HUES64 (cell line): ENCODE results near the gene OSBPL10.

ENCODE experiments used
- H3K27ac ChIP-seq: 2 replicates; pipeline ENCODE4 v1.7.0; 2013; ENCODE audit warnings: low read depth, low read length, inconsistent platforms
- H3K27me3 ChIP-seq: 2 replicates; pipeline ENCODE4 v1.6.1; 2013; ENCODE audit warnings: mild to moderate bottlenecking, low read length; ENCODE audit not compliant: insufficient read depth
- H3K36me3 ChIP-seq: 2 replicates; pipeline ENCODE4 v1.6.1; 2013; ENCODE audit warnings: mild to moderate bottlenecking, low read length; ENCODE audit not compliant: insufficient read depth
- H3K4me1 ChIP-seq: 2 replicates; pipeline ENCODE4 v1.6.1; 2013; ENCODE audit warnings: mild to moderate bottlenecking, low read length, moderate library complexity; ENCODE audit not compliant: insufficient read depth
- H3K4me3 ChIP-seq: 2 replicates; pipeline ENCODE4 v1.5.1; 2013; ENCODE audit warnings: mild to moderate bottlenecking, low read length, moderate library complexity
- H3K9ac ChIP-seq: 2 replicates; pipeline ENCODE4 v1.6.1; 2013; ENCODE audit warnings: mild to moderate bottlenecking, low read depth, low read length
- H3K9me3 ChIP-seq: 2 replicates; pipeline ENCODE4 v1.6.1; 2013; ENCODE audit warnings: low read depth, low read length; ENCODE audit not compliant: insufficient read depth
- WGBS: fragments of 150-250, 120-280 bp; methylation state at CpG from one replicate; pipeline ENCODE4 v1.1.7; 2013; ENCODE audit warnings: missing lambda C conversion rate; 5-methylcytosine and 5-hydroxymethylcytosine counted together

OSBPL10 gene

GRCh38 chr3:31635545-31635944 is 345.5 kb downstream of the OSBPL10 start:
- Histone ChIP-seq H3K27ac (no peak overlapping the region), H3K4me3 (no peak overlapping the region), H3K9ac (no peak overlapping the region), H3K4me1 (no peaks in the 10 kb centered on the region), H3K9me3 (no peaks in the 10 kb centered on the region), H3K27me3 (no peaks in the 10 kb centered on the region), H3K36me3 (peaks cover 56% of the 10 kb centered on the region)
- 86% methylated on average over 1 of the region's 1 CpG for WGBS

GRCh38 chr3:31634476-31634875 is 346.6 kb downstream of the OSBPL10 start:
- Histone ChIP-seq H3K9ac (no peak overlapping the region), H3K27me3 (no peaks in the 10 kb centered on the region), H3K9me3 (no peaks in the 10 kb centered on the region), H3K4me1 (no peaks in the 10 kb centered on the region), H3K27ac (no peak overlapping the region), H3K36me3 (peaks cover 66% of the 10 kb centered on the region), H3K4me3 (no peak overlapping the region)
- WGBS: 93% methylated on average over 2 of the region's 2 CpGs

DNA sequence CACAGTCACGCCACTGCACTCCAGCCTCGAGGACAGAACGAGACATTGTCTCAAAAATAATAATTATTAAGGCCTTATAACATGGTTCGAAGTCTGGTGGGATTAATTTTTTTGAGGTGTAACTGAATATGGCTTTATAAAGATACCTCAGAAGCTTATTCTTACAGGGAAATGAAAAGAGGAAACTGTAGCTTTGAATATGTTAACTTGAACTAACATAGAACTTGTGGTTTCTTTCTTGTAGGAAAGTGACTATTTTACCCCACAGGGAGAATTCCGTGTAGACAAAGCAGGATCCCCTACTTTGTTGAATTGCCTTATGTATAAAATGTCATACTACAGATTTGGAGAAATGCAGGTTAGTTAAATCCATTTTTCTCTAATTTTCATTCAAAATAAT is 352.0 kb downstream of the OSBPL10 start:
- peaks cover 25% of the 10 kb centered on the region for H3K4me1 ChIP-seq
- peaks cover 85% of the 10 kb centered on the region for H3K36me3 ChIP-seq
- no peaks in the 10 kb centered on the region for H3K27me3 ChIP-seq
- H3K4me3 ChIP-seq: no peak overlapping the region
- 87% methylated on average over 2 of the region's 5 CpGs for WGBS
- H3K27ac ChIP-seq: no peak overlapping the region
- H3K9me3 ChIP-seq: no peaks in the 10 kb centered on the region
- H3K9ac ChIP-seq: no peak overlapping the region

GRCh38 chr3:31625358-31625757 is 355.7 kb downstream of the OSBPL10 start:
- WGBS: no CpG with 5 or more reads among the region's 2 CpGs

GRCh38 chr3:31624083-31624709 is 356.9 kb downstream of the OSBPL10 start:
- Histone ChIP-seq H3K9me3 (no peaks in the 10 kb centered on the region), H3K4me1 (peaks cover 34% of the 10 kb centered on the region), H3K4me3 (no peak overlapping the region), H3K27ac (no peak overlapping the region), H3K9ac (no peak overlapping the region), H3K27me3 (no peaks in the 10 kb centered on the region), H3K36me3 (peaks cover 85% of the 10 kb centered on the region)
- WGBS: 90% methylated on average over 5 of the region's 6 CpGs

More at GRCh38 chr3:31625358-31625757, 355.7 kb downstream of the OSBPL10 start:
- H3K9ac ChIP-seq: no peak overlapping the region
- peaks cover 85% of the 10 kb centered on the region for H3K36me3 ChIP-seq
- no peaks in the 10 kb centered on the region for H3K9me3 ChIP-seq
- peaks cover 34% of the 10 kb centered on the region for H3K4me1 ChIP-seq
- no peak overlapping the region for H3K4me3 ChIP-seq
- H3K27ac ChIP-seq: peak overlapping the region; percentile 1; the same call in 1 of the 2 replicates
- H3K27me3 ChIP-seq: no peaks in the 10 kb centered on the region

GRCh38 chr3:31622636-31623288 is 358.3 kb downstream of the OSBPL10 start:
- Histone ChIP-seq H3K9ac (no peak overlapping the region), H3K27ac (no peak overlapping the region), H3K4me3 (no peak overlapping the region), H3K4me1 (peaks cover 34% of the 10 kb centered on the region), H3K27me3 (no peaks in the 10 kb centered on the region), H3K9me3 (no peaks in the 10 kb centered on the region), H3K36me3 (peaks cover 90% of the 10 kb centered on the region)
- WGBS: 75% methylated on average over 4 of the region's 4 CpGs

DNA sequence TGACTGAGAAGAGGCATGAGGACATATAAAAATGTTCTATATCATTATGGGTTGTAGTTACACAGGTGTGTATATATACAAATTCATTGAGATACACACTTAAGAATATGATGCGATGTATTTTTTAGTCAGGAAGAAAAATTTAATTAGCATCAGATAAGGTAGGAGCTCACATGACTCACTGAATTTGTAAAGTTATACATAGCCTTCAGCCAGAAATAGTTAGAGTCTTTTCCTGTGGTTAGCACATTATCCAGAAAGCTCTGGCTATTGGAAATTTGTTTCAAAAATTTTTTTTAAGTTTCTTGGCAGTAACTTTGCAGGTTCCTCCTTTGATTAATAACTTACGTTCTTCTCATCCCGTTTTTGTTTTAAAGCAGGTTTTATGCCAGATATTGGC is 359.7 kb downstream of the OSBPL10 start:
- Histone ChIP-seq H3K9ac (no peak overlapping the region), H3K27me3 (no peaks in the 10 kb centered on the region), H3K4me1 (peaks cover 35% of the 10 kb centered on the region), H3K9me3 (no peaks in the 10 kb centered on the region), H3K27ac (no peak overlapping the region), H3K4me3 (no peak overlapping the region), H3K36me3 (peaks cover 82% of the 10 kb centered on the region)
- 93% methylated on average over 3 of the region's 3 CpGs for WGBS

DNA sequence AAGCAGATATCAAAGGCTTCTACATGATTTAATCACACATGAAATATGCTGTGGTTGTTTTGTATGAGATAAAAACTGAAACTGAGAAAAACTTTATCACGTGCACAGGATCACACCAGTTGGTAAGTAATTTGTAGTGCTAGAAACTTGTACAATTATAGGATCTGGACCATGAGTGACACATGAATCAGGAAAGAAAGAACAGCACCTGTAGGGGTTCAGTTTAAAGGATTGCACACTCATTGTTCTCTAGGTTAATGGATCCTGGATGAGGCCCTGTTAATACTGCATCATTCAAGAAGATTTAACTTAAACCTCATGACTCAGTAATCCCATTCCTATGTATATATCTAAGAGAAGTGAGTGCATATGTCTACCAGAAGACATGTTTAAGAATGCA is 360.4 kb downstream of the OSBPL10 start:
- Histone ChIP-seq H3K9me3 (no peaks in the 10 kb centered on the region), H3K4me3 (no peak overlapping the region), H3K9ac (no peak overlapping the region), H3K27me3 (no peaks in the 10 kb centered on the region), H3K27ac (no peak overlapping the region), H3K4me1 (peaks cover 35% of the 10 kb centered on the region), H3K36me3 (peaks cover 75% of the 10 kb centered on the region)
- 100% methylated on average over 1 of the region's 1 CpG for WGBS

- Histone ChIP-seq H3K4me1 (peaks cover 17% of the 10 kb centered on the region; the same call in 1 of the 2 replicates), H3K9me3 (no peaks in the 10 kb centered on the region), H3K9ac (no peak overlapping the region), H3K36me3 (peaks cover 43% of the 10 kb centered on the region), H3K27ac (no peak overlapping the region), H3K27me3 (no peaks in the 10 kb centered on the region), H3K4me3 (no peak overlapping the region)
- 92% methylated on average over 1 of the region's 2 CpGs for WGBS
These were observed 364.4 kb downstream of the OSBPL10 start for GRCh38 chr3:31616711-31617110.

DNA sequence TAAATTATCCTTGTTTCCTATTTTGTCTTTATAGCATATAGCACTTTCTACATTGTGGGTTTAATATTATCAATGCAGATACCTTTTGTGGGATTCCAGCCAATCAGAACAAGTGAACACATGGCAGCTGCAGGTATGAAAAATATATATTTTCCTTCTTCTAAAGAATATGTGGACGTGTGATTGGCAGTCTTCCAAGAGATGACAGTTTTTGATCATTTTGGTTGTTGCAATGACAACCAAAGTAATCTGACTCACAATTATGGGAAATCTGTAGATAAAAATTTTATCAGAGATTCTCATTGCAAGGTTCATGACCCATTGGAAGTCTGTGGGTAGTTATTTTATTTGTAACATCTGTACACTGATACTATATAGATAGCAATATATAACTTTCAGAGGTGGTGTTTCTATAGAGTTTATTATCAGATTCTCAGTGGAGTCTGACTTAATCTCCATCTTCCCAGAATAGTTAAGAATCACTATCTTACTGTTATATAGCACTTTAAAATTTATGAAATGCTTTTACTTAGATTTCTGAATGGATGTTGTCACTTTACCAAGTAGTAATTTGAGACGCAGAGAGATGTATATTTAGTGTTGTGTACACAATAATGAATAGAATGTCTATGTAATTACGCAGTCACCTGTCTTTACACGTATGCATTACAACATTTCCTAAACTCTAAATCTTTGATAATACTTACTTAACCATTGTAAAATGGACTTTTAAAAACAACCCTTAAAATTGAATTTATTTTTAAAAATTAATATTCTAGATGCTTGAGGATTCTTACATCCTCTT is 365.8 kb downstream of the OSBPL10 start:
- 86% methylated on average over 2 of the region's 4 CpGs for WGBS
- no peak overlapping the region for H3K9ac ChIP-seq
- peaks cover 29% of the 10 kb centered on the region for H3K36me3 ChIP-seq
- no peak overlapping the region for H3K27ac ChIP-seq
- no peak overlapping the region for H3K4me3 ChIP-seq
- H3K9me3 ChIP-seq: no peaks in the 10 kb centered on the region
- no peaks in the 10 kb centered on the region for H3K27me3 ChIP-seq
- peaks cover 17% of the 10 kb centered on the region; the same call in 1 of the 2 replicates for H3K4me1 ChIP-seq
